HepG2 (cell line): ENCODE data around the gene CCDC91. TPM values are rescaled to one million over a fixed set of nuclear protein-coding genes. Genes with fewer than 3 reads are reported as not detected.

ENCODE experiments used
- ATAC-seq: fragments of 200-7000 bp; cut with Tn5 transposase; 3 replicates; pipeline ENCODE4 v1.9.1; 2020; ENCODE audit warnings: mild to moderate bottlenecking, moderate library complexity
- BruUV-seq: library from RNA; stranded (reverse); fragments of 400-500 nt; replicated peaks from 2 replicates; lab custom pipeline; 2021; lab: Mats Ljungman, UMichigan
- CTCF ChIA-PET: fragments of 300-600 bp; formaldehyde crosslinking; extraction: SDS; loops from one replicate; lab custom pipeline; 2021; ENCODE audit warnings: low total read pairs, inconsistent platforms, low intra/inter-chr PET ratio; lab: Yijun Ruan, JAX
- POLR2A ChIA-PET: fragments of 350-600 bp; sonication (Branson Sonifier 250); formaldehyde crosslinking; loops from one replicate; lab custom pipeline; 2020; ENCODE audit warnings: antibody characterized with exemption, inconsistent platforms; lab: Yijun Ruan, JAX
- DNase-seq: peaks from one replicate; pipeline ENCODE4 v3.0.0-alpha.2; 2015; ENCODE audit warnings: low spot score
- FAIRE-seq: peaks from 3 replicates; lab custom pipeline; 2011; peaks lifted over from hg19 to GRCh38; lab: Jason Lieb, UNC
- H2AFZ ChIP-seq: one replicate; pipeline ENCODE4 v1.6.1; 2011; ENCODE audit warnings: low read length, inconsistent platforms
- H3K27ac ChIP-seq: fragments of 300-600 bp; 3 replicates; pipeline ENCODE4 v1.8.0; 2011; ENCODE audit warnings: mixed run types, mild to moderate bottlenecking, mixed read lengths, low read length, inconsistent platforms; ENCODE audit not compliant: insufficient read depth; ENCODE audit errors: extremely low read length
- H3K27me3 ChIP-seq, 2 experiments: fragments of 200-600 bp in 1 of 2; 2 replicates in 1 of 2; 3 replicates in 1 of 2; pipeline versions ENCODE4 v1.6.0 to v1.8.0; 2011; ENCODE audit warnings: low read length in 2 of 2, mild to moderate bottlenecking in 2 of 2, moderate library complexity in 2 of 2, inconsistent platforms in 1 of 2; ENCODE audit not compliant: insufficient read depth in 2 of 2, control insufficient read depth in 1 of 2
- H3K36me3 ChIP-seq, 2 experiments: fragments of 200-600 bp in 1 of 2; replicated peaks in 1 of 2; 2 replicates in 1 of 2; 3 replicates in 1 of 2; pipeline versions ENCODE4 v1.5.1 to v1.8.0; 2011; ENCODE audit warnings: low read length in 2 of 2, inconsistent platforms in 1 of 2; ENCODE audit not compliant: insufficient read depth in 2 of 2, control insufficient read depth in 1 of 2
- H3K4me1 ChIP-seq: 2 replicates; pipeline ENCODE4 v1.5.1; 2012; ENCODE audit warnings: low read length, inconsistent platforms; ENCODE audit not compliant: insufficient read depth
- H3K4me2 ChIP-seq: 2 replicates; pipeline ENCODE4 v1.6.0; 2011; ENCODE audit warnings: low read depth, low read length, inconsistent platforms
- H3K4me3 ChIP-seq, 3 experiments: fragments of 200-600 bp in 1 of 3; sonication (generic), shearing (Covaris generic) in 1 of 3; replicated peaks in 1 of 3; 2 replicates each; pipeline ENCODE4 v1.5.1; 2011 to 2016; ENCODE audit warnings: low read length in 3 of 3, inconsistent platforms in 2 of 3, low read depth in 2 of 3, mild to moderate bottlenecking in 2 of 3, control low read depth in 1 of 3, mixed read lengths in 1 of 3; ENCODE audit not compliant: insufficient read depth in 1 of 3
- H3K79me2 ChIP-seq: one replicate; pipeline ENCODE4 v1.6.1; 2011; ENCODE audit warnings: low read length, inconsistent platforms; ENCODE audit not compliant: insufficient read depth
- H3K9ac ChIP-seq: 2 replicates; pipeline ENCODE4 v1.6.0; 2011; ENCODE audit warnings: mild to moderate bottlenecking, low read depth, low read length, inconsistent platforms; ENCODE audit not compliant: insufficient read depth
- H3K9me3 ChIP-seq: 2 replicates; pipeline ENCODE4 v1.5.1; 2012; ENCODE audit warnings: mild to moderate bottlenecking, low read length
- H4K20me1 ChIP-seq: 2 replicates; pipeline ENCODE4 v1.6.0; 2011; ENCODE audit warnings: inconsistent platforms, mild to moderate bottlenecking, low read length, moderate library complexity; ENCODE audit not compliant: insufficient read depth
- FLYWCH1 ChIP-seq: sonication (generic); formaldehyde crosslinking; IDR thresholded peaks from 2 replicates; pipeline ENCODE4 v1.8.1; 2023; ENCODE audit warnings: mild to moderate bottlenecking, missing genetic modification reagents
- MYC ChIP-seq: sonication (generic); formaldehyde crosslinking; IDR thresholded peaks from 2 replicates; pipeline ENCODE4 v1.9.0; 2021; ENCODE audit warnings: missing genetic modification reagents, borderline replicate concordance
- NFYB ChIP-seq: sonication (generic); formaldehyde crosslinking; IDR thresholded peaks from 2 replicates; pipeline ENCODE4 v1.4.0; 2020; ENCODE audit warnings: missing genetic modification reagents
- PRPF4 ChIP-seq: fragments of 200-400 bp; formaldehyde crosslinking; IDR thresholded peaks from 2 replicates; pipeline ENCODE4 v1.6.1; 2016; ENCODE audit warnings: low read length, low read depth; ENCODE audit not compliant: poor library complexity, severe bottlenecking
- TFDP2 ChIP-seq: sonication (generic); formaldehyde crosslinking; IDR thresholded peaks from 2 replicates; pipeline ENCODE4 v1.4.0; 2020; ENCODE audit warnings: missing genetic modification reagents
- USF2 ChIP-seq, 2 experiments: sonication (generic) in 1 of 2; formaldehyde crosslinking in 1 of 2; IDR thresholded peaks; 2 replicates each; pipeline versions ENCODE4 v1.5.1 to v1.6.1; 2011 to 2020; ENCODE audit warnings: borderline replicate concordance in 1 of 2, low read depth in 1 of 2, low read length in 1 of 2, mild to moderate bottlenecking in 1 of 2, missing genetic modification reagents in 1 of 2, moderate library complexity in 1 of 2
- ZFP82 ChIP-seq: sonication (generic); formaldehyde crosslinking; IDR thresholded peaks from 2 replicates; pipeline ENCODE4 v1.5.1; 2020; ENCODE audit warnings: mild to moderate bottlenecking, missing genetic modification reagents, borderline replicate concordance
- ZNF101 ChIP-seq: sonication (generic); formaldehyde crosslinking; IDR thresholded peaks from 2 replicates; pipeline ENCODE4 v1.4.0; 2020; ENCODE audit warnings: mild to moderate bottlenecking, low read depth, missing genetic modification reagents, borderline replicate concordance
- ZNF205 ChIP-seq: IDR thresholded peaks from 2 replicates; pipeline ENCODE4 v1.6.1; 2018; ENCODE audit warnings: missing biosample characterization, missing genetic modification reagents
- ZNF44 ChIP-seq: sonication (generic); formaldehyde crosslinking; IDR thresholded peaks from 2 replicates; pipeline ENCODE4 v1.5.1; 2020; ENCODE audit warnings: mild to moderate bottlenecking, missing genetic modification reagents
- ZNF800 ChIP-seq: sonication (generic); formaldehyde crosslinking; IDR thresholded peaks from 2 replicates; pipeline ENCODE4 v1.4.0; 2020; ENCODE audit warnings: missing genetic modification reagents
- WGBS: methylation state at CpG from one replicate; pipeline ENCODE4 v1.1.6; 2017; ENCODE audit warnings: low lambda C conversion rate; 5-methylcytosine and 5-hydroxymethylcytosine counted together
- in situ Hi-C: cut with HindIII; loops from 2 replicates; pipeline ENCODE4 v1.10.0; 2017; ENCODE audit warnings: low pct_unique_long_range_greater_than_20kb; ENCODE audit not compliant: extremely low pct_ligation_motif_present
- intact Hi-C: fragments of 100-400 bp; cut with micrococcal nuclease; formaldehyde crosslinking; loops from one replicate; pipeline ENCODE4 v1.10.0; 2022; ENCODE audit not compliant: unreplicated experiment
- polyA plus RNA-seq, 8 experiments: library from polyadenylated mRNA; depleted of rRNA in 3 of 8; stranded (reverse) in 7 of 8; unstranded in 1 of 8; fragments of >200 nt; fragmentation: Illumina TruSeq in 4 of 8; extraction: Trizol in 4 of 8; gene quantifications; 2 replicates each; pipeline versions ENCODE4 v1.2.1 to v1.2.3, GENCODE V29; 2011 to 2016; ENCODE audit warnings: low read depth in 4 of 8, missing spikeins in 1 of 8, mixed read lengths in 1 of 8; ENCODE audit not compliant: insufficient read depth in 1 of 8
- total RNA-seq, 5 experiments: library from RNA; depleted of rRNA; stranded (reverse); fragments of >200 nt; fragmentation: Illumina TruSeq; extraction: Trizol; gene quantifications; 2 replicates each; pipeline ENCODE4 v1.2.3, GENCODE V29; 2016; ENCODE audit warnings: low read depth in 1 of 5

The CCDC91 gene
- total and polyA plus RNA-seq, 2 of the 13 experiments (the other 11 are each of a cell fraction or from before 2014, with no cell fraction given) = 9.8 to 15.8 TPM

DNA sequence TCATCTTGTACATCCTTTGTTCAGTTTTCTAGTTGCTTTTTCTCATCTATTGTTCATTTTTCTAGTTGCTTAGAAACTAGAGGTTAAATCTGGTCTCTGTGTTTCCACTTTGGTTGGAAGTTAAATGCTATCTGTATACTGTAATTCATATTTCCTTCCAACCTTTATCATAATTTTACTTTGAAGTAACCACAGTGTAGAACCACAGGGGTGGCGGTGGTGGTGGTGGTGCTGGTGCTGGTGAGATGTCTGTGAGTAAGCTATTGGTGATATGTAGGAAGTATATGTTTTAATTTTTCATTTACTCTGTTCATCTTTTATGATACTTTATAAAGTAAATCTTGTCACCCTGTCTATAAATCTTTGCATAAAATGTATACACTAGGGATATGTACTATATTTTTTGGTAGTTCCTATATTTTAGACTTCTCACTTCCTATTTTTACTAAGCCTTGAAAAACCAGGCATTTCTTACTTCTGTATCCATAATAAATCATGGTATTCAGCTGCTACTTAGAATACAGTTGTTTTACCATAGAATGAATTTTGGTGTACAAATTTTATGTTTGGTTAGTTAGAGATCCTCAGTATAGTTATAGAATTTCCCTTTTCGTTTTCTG lies 31.9 kb downstream of the CCDC91 start:
- intact Hi-C loops = no loop called here
- ChIA-PET CTCF (no interaction called here), POLR2A (no interaction called here)
- Histone ChIP-seq H3K27me3 (no peaks in the 10 kb centered on the region), H3K9ac (no peak overlapping the region), H3K36me3 (no peaks in the 10 kb centered on the region), H2AFZ (no peak overlapping the region), H3K4me1 (no peaks in the 10 kb centered on the region), H3K27ac (no peak overlapping the region), H3K79me2 (peaks cover 4% of the 10 kb centered on the region), H3K4me3 (no peak overlapping the region), H3K4me2 (no peak overlapping the region), H3K9me3 (peaks cover 13% of the 10 kb centered on the region; the same call in 1 of the 2 replicates), H4K20me1 (no peaks in the 10 kb centered on the region)
- DNase-seq (no peak), ATAC-seq (no peak), FAIRE-seq (no peak)
- BruUV-seq = no TSS peak
- TF ChIP-seq NFYB (CRISPR knock-in tag) (no peak), ZFP82 (CRISPR knock-in tag) (no peak), ZNF800 (CRISPR knock-in tag) (no peak), FLYWCH1 (no peak), USF2 (IDR thresholded peaks at IDR 0.05; ENCODE audit: low read depth, low read length) (no peak), USF2 (CRISPR knock-in tag; IDR thresholded peaks at IDR 0.05; ENCODE audit: borderline replicate concordance) (no peak), ZNF44 (CRISPR knock-in tag) (no peak), PRPF4 (no peak), TFDP2 (CRISPR knock-in tag) (no peak), ZNF101 (CRISPR knock-in tag) (no peak), ZNF205 (no peak), MYC (CRISPR knock-in tag) (no peak)
- in situ Hi-C loops = no loop called here
- WGBS = 81% methylated on average over 2 of the region's 2 CpGs
